ENCODE measurements around the gene SORCS1. TPM values are rescaled to one million over a fixed set of nuclear protein-coding genes. Genes with fewer than 3 reads are reported as not detected.

The SORCS1 gene
- total and polyA plus RNA-seq, 2 of the 8 experiments (the other 6 are each of a cell fraction or from before 2014, with no cell fraction given) = 4.1 to 4.6 TPM

- Histone ChIP-seq H2BK20ac (ENCODE audit: low read length) (no peak overlapping the region), H4K91ac (replicated peaks; ENCODE audit: insufficient read length, low read length) (no peak overlapping the region), H2BK15ac (ENCODE audit: low read length) (no peak overlapping the region), H3K79me2 (ENCODE audit: control insufficient read depth in 1 of 2, insufficient read depth in 2 of 2, low read length in 2 of 2) (no peaks in the 10 kb centered on the region), H3K4ac (replicated peaks; ENCODE audit: insufficient read length, low read depth, low read length) (no peak overlapping the region), H3K56ac (replicated peaks; ENCODE audit: insufficient read length, low read depth, low read length) (no peak overlapping the region), H3K14ac (ENCODE audit: insufficient read length) (no peak overlapping the region), H3K4me1 (replicated peaks in 1 of 4; ENCODE audit: control insufficient read depth in 3 of 4, insufficient read depth in 4 of 4, low read length in 3 of 4) (peaks cover 0 to 4% (median 0%) of the 10 kb centered on the region in 4 experiments; a peak in 2 of 7 replicates), H3K18ac (ENCODE audit: extremely low read depth, low read length) (no peak overlapping the region), H3K4me3 (ENCODE audit: extremely low read depth in 1 of 4, insufficient read depth in 2 of 4, low read depth in 3 of 4, low read length in 4 of 4) (no peak overlapping the region), H2BK5ac (ENCODE audit: low read depth, low read length) (no peak overlapping the region), H4K20me1 (replicated peaks in 1 of 2; ENCODE audit: control insufficient read depth in 1 of 2, insufficient read depth in 2 of 2, low read length in 2 of 2) (no peaks in the 10 kb centered on the region), H3K23me2 (ENCODE audit: low read depth, low read length) (no peaks in the 10 kb centered on the region), H3K9me3 (ENCODE audit: insufficient read depth in 2 of 2, low read depth in 1 of 2, low read length in 1 of 2) (no peaks in the 10 kb centered on the region), H3K27ac (ENCODE audit: low read depth, low read length) (no peak overlapping the region), H3K27me3 (replicated peaks in 1 of 4; ENCODE audit: control insufficient read depth in 3 of 4, extremely low read depth in 1 of 4, insufficient read depth in 3 of 4, low read length in 3 of 4) (no peaks in the 10 kb centered on the region), H3K4me2 (ENCODE audit: insufficient read depth in 1 of 2, low read depth in 2 of 2, low read length in 2 of 2) (no peak overlapping the region), H2AFZ (ENCODE audit: low read length) (no peak overlapping the region), H3K23ac (ENCODE audit: insufficient read length) (no peak overlapping the region), H3K36me3 (ENCODE audit: control insufficient read depth in 2 of 4, insufficient read depth in 4 of 4, low read length in 3 of 4) (no peaks in the 10 kb centered on the region), H4K8ac (ENCODE audit: extremely low read depth, insufficient read depth, low read length) (no peak overlapping the region), H3K79me1 (ENCODE audit: low read depth, low read length) (no peaks in the 10 kb centered on the region), H4K5ac (ENCODE audit: insufficient read length, low read depth, low read length) (no peak overlapping the region), H2BK120ac (replicated peaks; ENCODE audit: low read depth, low read length) (no peak overlapping the region), H2AK5ac (ENCODE audit: low read depth, low read length) (no peak overlapping the region), H3K9ac (replicated peaks in 1 of 4; ENCODE audit: extremely low read depth in 1 of 4, low read depth in 3 of 4, low read length in 3 of 4) (no peak overlapping the region; a peak in 1 of 7 replicates), H2BK12ac (ENCODE audit: low read depth, low read length) (no peak overlapping the region)
- WGBS, 2 experiments (ENCODE audit: extremely low coverage in 1 of 2, insufficient coverage in 1 of 2, insufficient read length in 1 of 2, insufficient replicate concordance in 2 of 2, low coverage in 1 of 2, low lambda C conversion rate in 2 of 2, missing lambda C conversion rate in 1 of 2) = 80% methylated on average over 2 of the region's 2 CpGs; no CpG with 5 or more reads in 1 of the 2 experiments
- DNase-seq (ENCODE audit: low read depth in 1 of 2, low spot score in 2 of 2) (no peak), FAIRE-seq (no peak)
- CTCF ChIA-PET (ENCODE audit: partially characterized antibody) = interaction anchor here (8.6 kb wide), 1 partner anchor 8 kb away, joined by 52 read pairs; no protein-coding TSS in a partner anchor
- POLR2A ChIA-PET (ENCODE audit: partially characterized antibody) = interaction anchor here (0.6 kb wide), 1 partner anchor 752 kb away, joined by 4 read pairs; no protein-coding TSS in a partner anchor
- TF ChIP-seq USF2 (IDR thresholded peaks at IDR 0.05; ENCODE audit: low read length) (no peak), E2F6 (IDR thresholded peaks at IDR 0.05) (no peak), RBBP5 (IDR thresholded peaks at IDR 0.05; ENCODE audit: borderline replicate concordance, low read depth, low read length) (no peak), CHD2 (IDR thresholded peaks at IDR 0.05; ENCODE audit: low read length) (no peak), RNF2 (IDR thresholded peaks at IDR 0.05; ENCODE audit: borderline replicate concordance, low read depth, low read length, missing control alignments, poor library complexity, severe bottlenecking) (no peak), MAX (IDR thresholded peaks at IDR 0.05) (no peak), RFX5 (IDR thresholded peaks at IDR 0.05; ENCODE audit: borderline replicate concordance, low read depth, low read length) (no peak), SP2 (IDR thresholded peaks at IDR 0.05; ENCODE audit: low read length) (no peak), GABPA (IDR thresholded peaks at IDR 0.05; ENCODE audit: borderline replicate concordance, insufficient read depth, low read length) (no peak), POLR2AphosphoS5 (IDR thresholded peaks at IDR 0.05; ENCODE audit: low read depth, low read length) (no peak)
Observed at GRCh38 chr10:106720683-106721082, 443.8 kb downstream of the SORCS1 start.
